Naive thymus-derived CD4-positive, alpha-beta T cell (primary cell): ENCODE results near the gene ZNF786. TPM values are rescaled to one million over a fixed set of nuclear protein-coding genes. Genes with fewer than 3 reads are reported as not detected.
"Not testable (repeated sequence)": the region's sequence is repeated elsewhere in the genome, so short reads cannot be mapped to it uniquely, and the experiment has no call there.

ENCODE experiments used
- ATAC-seq: fragments of 150-1000 bp; cut with Tn5 transposase; 2 replicates; pipeline ENCODE4 v1.10.0; 2021; ENCODE audit warnings: mild to moderate bottlenecking, moderate library complexity
- CTCF ChIA-PET: fragments of 350-600 bp; sonication (Branson Sonifier 250); formaldehyde crosslinking; loops from one replicate; lab custom pipeline; 2021; ENCODE audit warnings: antibody characterized with exemption; lab: Charles Lee
- POLR2A ChIA-PET: fragments of 350-600 bp; sonication (Branson Sonifier 250); formaldehyde crosslinking; loops from one replicate; lab custom pipeline; 2021; ENCODE audit warnings: antibody characterized with exemption, inconsistent platforms; lab: Charles Lee
- DNase-seq, 9 donors: peaks; one replicate each; pipeline versions ENCODE4 v3.0.0 to v3.0.0-alpha.2; 2020 to 2022; ENCODE audit warnings: mixed read lengths in 1 of 9
- H3K27ac ChIP-seq: one replicate; pipeline ENCODE4 v1.7.0; 2013; ENCODE audit warnings: mild to moderate bottlenecking, low read depth, low read length, moderate library complexity
- H3K27me3 ChIP-seq, 2 donors: one replicate each; pipeline ENCODE4 v1.7.0; 2013; ENCODE audit warnings: low read length in 2 of 2, mild to moderate bottlenecking in 2 of 2, moderate library complexity in 2 of 2; ENCODE audit not compliant: control insufficient read depth in 2 of 2, insufficient read depth in 2 of 2
- H3K36me3 ChIP-seq, 3 experiments: 1 replicate in 2 of 3; 2 replicates in 1 of 3; pipeline ENCODE4 v1.7.0; 2013; ENCODE audit warnings: low read length in 3 of 3, mild to moderate bottlenecking in 3 of 3, moderate library complexity in 1 of 3; ENCODE audit not compliant: insufficient read depth in 3 of 3, control insufficient read depth in 2 of 3
- H3K4me1 ChIP-seq, 2 donors: one replicate each; pipeline ENCODE4 v1.7.0; 2013; ENCODE audit warnings: low read length in 2 of 2, mild to moderate bottlenecking in 2 of 2, moderate library complexity in 1 of 2; ENCODE audit not compliant: control insufficient read depth in 2 of 2, insufficient read depth in 2 of 2
- H3K4me3 ChIP-seq: 2 replicates; pipeline ENCODE4 v1.7.0; 2013; ENCODE audit warnings: mild to moderate bottlenecking, low read length
- H3K9me3 ChIP-seq, 3 experiments: 1 replicate in 2 of 3; 2 replicates in 1 of 3; pipeline ENCODE4 v1.7.0; 2013; ENCODE audit warnings: low read length in 3 of 3; ENCODE audit not compliant: control insufficient read depth in 2 of 3
- H3K27ac Mint-ChIP-seq, 9 donors: one replicate each; pipeline ENCODE4 v1.8.0; 2020 to 2022; ENCODE audit warnings: mixed read lengths in 9 of 9, mild to moderate bottlenecking in 8 of 9, moderate library complexity in 5 of 9, inconsistent platforms in 2 of 9
- H3K27me3 Mint-ChIP-seq, 5 donors: one replicate each; pipeline ENCODE4 v1.8.0; 2021 to 2022; ENCODE audit warnings: mixed read lengths in 5 of 5, mild to moderate bottlenecking in 1 of 5
- H3K36me3 Mint-ChIP-seq, 5 donors: one replicate each; pipeline ENCODE4 v1.8.0; 2020 to 2022; ENCODE audit warnings: mixed read lengths in 5 of 5, mild to moderate bottlenecking in 3 of 5, inconsistent platforms in 1 of 5
- H3K4me1 Mint-ChIP-seq, 7 donors: one replicate each; pipeline ENCODE4 v1.8.0; 2020 to 2022; ENCODE audit warnings: mixed read lengths in 7 of 7, mild to moderate bottlenecking in 3 of 7, inconsistent platforms in 1 of 7
- H3K4me3 Mint-ChIP-seq, 10 donors: one replicate each; pipeline ENCODE4 v1.8.0; 2020 to 2022; ENCODE audit warnings: mild to moderate bottlenecking in 10 of 10, mixed read lengths in 10 of 10, moderate library complexity in 6 of 10, inconsistent platforms in 2 of 10
- H3K9me3 Mint-ChIP-seq, 11 donors: one replicate each; pipeline ENCODE4 v1.8.0; 2020 to 2022; ENCODE audit warnings: mixed read lengths in 11 of 11, mild to moderate bottlenecking in 4 of 11, inconsistent platforms in 1 of 11, moderate library complexity in 1 of 11
- intact Hi-C, 2 donors: fragments of 100-400 bp; cut with micrococcal nuclease; formaldehyde crosslinking; loops; one replicate each; pipeline ENCODE4 v1.15.1; 2023
- polyA plus RNA-seq, 2 donors: library from polyadenylated mRNA; unstranded; fragments of 300-500 nt; fragmentation: Illumina TruSeq; gene quantifications; one replicate each; pipeline ENCODE4 v1.2.3, GENCODE V29; 2021
- total RNA-seq, 6 experiments: library from RNA in 5 of 6; stranded (reverse) in 5 of 6; gene quantifications; 1 replicate in 5 of 6; 2 replicates in 1 of 6; pipeline ENCODE4 v1.2.3 and lab custom pipeline; 2021 to 2026

The ZNF786 gene
- total and polyA plus RNA-seq, 7 experiments from 2014 or later: 5.4 to 27.6 (median 10.0) TPM

GRCh38 chr7:149053384-149053783, 37.1 kb downstream of the ZNF786 start:
- Histone ChIP-seq H3K27me3 (no peaks in the 10 kb centered on the region), H3K4me1 (no peaks in the 10 kb centered on the region), H3K9me3 (no peaks in the 10 kb centered on the region), H3K36me3 (no peaks in the 10 kb centered on the region), H3K4me3 (no peak overlapping the region), H3K27ac (no peak overlapping the region)
- ATAC-seq (no peak), DNase-seq (no peak)
- peaks cover 0 to 3% (median 0%) of the 10 kb centered on the region in 5 donors for H3K36me3 Mint-ChIP-seq
- H3K27ac Mint-ChIP-seq: no peak overlapping the region
- H3K4me3 Mint-ChIP-seq: no peak overlapping the region
- intact Hi-C loops: no loop called here
- peaks cover 0 to 6% (median 0%) of the 10 kb centered on the region in 5 donors for H3K27me3 Mint-ChIP-seq
- ChIA-PET POLR2A (no interaction called here), CTCF (interaction anchor here (0.5 to 0.7 kb wide), 2 partner anchors 13 to 748 kb away, joined by 3 read pairs; no protein-coding TSS in a partner anchor)
- H3K9me3 Mint-ChIP-seq: no peaks in the 10 kb centered on the region
- H3K4me1 Mint-ChIP-seq: peaks cover 0 to 2% (median 0%) of the 10 kb centered on the region in 7 donors

- intact Hi-C loops: no loop called here
- peaks cover 0 to 6% (median 0%) of the 10 kb centered on the region in 5 donors for H3K27me3 Mint-ChIP-seq
- H3K4me1 Mint-ChIP-seq: peaks cover 0 to 2% (median 0%) of the 10 kb centered on the region in 7 donors
- ChIA-PET POLR2A (no interaction called here), CTCF (no interaction called here)
- no peaks in the 10 kb centered on the region for H3K9me3 Mint-ChIP-seq
- peaks cover 0 to 3% (median 0%) of the 10 kb centered on the region in 5 donors for H3K36me3 Mint-ChIP-seq
- ATAC-seq: no peak
- H3K4me3 Mint-ChIP-seq: no peak overlapping the region
- Histone ChIP-seq H3K36me3 (no peaks in the 10 kb centered on the region), H3K4me1 (no peaks in the 10 kb centered on the region), H3K9me3 (no peaks in the 10 kb centered on the region), H3K27me3 (no peaks in the 10 kb centered on the region), H3K27ac (no peak overlapping the region), H3K4me3 (no peak overlapping the region)
- H3K27ac Mint-ChIP-seq: no peak overlapping the region
- DNase-seq: no peak
Measured at GRCh38 chr7:149050941-149051340, 39.6 kb downstream of the ZNF786 start.

- Histone ChIP-seq H3K4me1 (no peaks in the 10 kb centered on the region), H3K9me3 (no peaks in the 10 kb centered on the region), H3K4me3 (no peak overlapping the region), H3K27ac (no peak overlapping the region), H3K36me3 (no peaks in the 10 kb centered on the region), H3K27me3 (no peaks in the 10 kb centered on the region)
- ATAC-seq: no peak
- intact Hi-C loops: no loop called here
- ChIA-PET CTCF (no interaction called here), POLR2A (no interaction called here)
- Mint-ChIP-seq H3K36me3 (peaks cover 0 to 3% (median 0%) of the 10 kb centered on the region in 5 donors), H3K27me3 (peaks cover 0 to 6% (median 0%) of the 10 kb centered on the region in 5 donors), H3K27ac (no peak overlapping the region), H3K9me3 (no peaks in the 10 kb centered on the region), H3K4me1 (peaks cover 0 to 2% (median 0%) of the 10 kb centered on the region in 7 donors), H3K4me3 (no peak overlapping the region)
- DNase-seq: no peak
Measured at GRCh38 chr7:149048805-149049204, 41.7 kb downstream of the ZNF786 start.

- ATAC-seq: no peak
- peaks cover 0 to 2% (median 0%) of the 10 kb centered on the region in 7 donors for H3K4me1 Mint-ChIP-seq
- H3K9me3 ChIP-seq: no peaks in the 10 kb centered on the region
- no peaks in the 10 kb centered on the region for H3K36me3 ChIP-seq
- H3K36me3 Mint-ChIP-seq: peaks cover 0 to 3% (median 0%) of the 10 kb centered on the region in 5 donors
- no peaks in the 10 kb centered on the region for H3K4me1 ChIP-seq
- intact Hi-C loops: no loop called here
- no peaks in the 10 kb centered on the region for H3K27me3 ChIP-seq
- H3K27me3 Mint-ChIP-seq: peaks cover 0 to 6% (median 0%) of the 10 kb centered on the region in 5 donors
- no peak overlapping the region for H3K27ac Mint-ChIP-seq
- no peak for DNase-seq
- H3K27ac ChIP-seq: no peak overlapping the region
- ChIA-PET POLR2A (interaction anchor here (0.6 to 1.2 kb wide), 3 partner anchors 18 to 422 kb away, joined by 3 read pairs; partner anchors contain the start of gene PDIA4), CTCF (interaction anchor here (0.5 to 0.7 kb wide), 2 partner anchors 74 to 190 kb away, joined by 3 to 5 read pairs; no protein-coding TSS in a partner anchor)
- H3K9me3 Mint-ChIP-seq: no peaks in the 10 kb centered on the region
- H3K4me3 Mint-ChIP-seq: no peak overlapping the region
- no peak overlapping the region for H3K4me3 ChIP-seq
Measured at GRCh38 chr7:149046416-149046815, 44.1 kb downstream of the ZNF786 start.

GRCh38 chr7:149043936-149044335, 46.6 kb downstream of the ZNF786 start:
- ChIA-PET CTCF (no interaction called here), POLR2A (no interaction called here)

GRCh38 chr7:149041350-149041749, 49.2 kb downstream of the ZNF786 start:
- ATAC-seq (no peak), DNase-seq (no peak)
- H3K27me3 Mint-ChIP-seq: peaks cover 0 to 7% (median 0%) of the 10 kb centered on the region in 5 donors
- intact Hi-C loops: no loop called here
- H3K27me3 ChIP-seq: no peaks in the 10 kb centered on the region
- H3K27ac Mint-ChIP-seq: no peak overlapping the region
- H3K4me3 Mint-ChIP-seq: no peak overlapping the region
- ChIA-PET POLR2A (no interaction called here), CTCF (no interaction called here)
- no peaks in the 10 kb centered on the region for H3K4me1 ChIP-seq
- no peaks in the 10 kb centered on the region for H3K36me3 ChIP-seq
- H3K4me3 ChIP-seq: no peak overlapping the region
- no peak overlapping the region for H3K27ac ChIP-seq
- no peaks in the 10 kb centered on the region for H3K9me3 ChIP-seq
- H3K36me3 Mint-ChIP-seq: peaks cover 0 to 6% (median 0%) of the 10 kb centered on the region in 5 donors
- peaks cover 0 to 3% (median 0%) of the 10 kb centered on the region in 7 donors for H3K4me1 Mint-ChIP-seq
- H3K9me3 Mint-ChIP-seq: peaks cover 0 to 12% (median 4%) of the 10 kb centered on the region in 11 donors

More at GRCh38 chr7:149043936-149044335, 46.6 kb downstream of the ZNF786 start:
- Histone ChIP-seq H3K36me3 (no peaks in the 10 kb centered on the region), H3K4me1 (no peaks in the 10 kb centered on the region), H3K9me3 (no peaks in the 10 kb centered on the region), H3K4me3 (no peak overlapping the region), H3K27ac (no peak overlapping the region), H3K27me3 (no peaks in the 10 kb centered on the region)
- intact Hi-C loops: no loop called here
- no peak overlapping the region for H3K4me3 Mint-ChIP-seq
- peaks cover 0 to 2% (median 0%) of the 10 kb centered on the region in 5 donors for H3K36me3 Mint-ChIP-seq
- ATAC-seq (no peak), DNase-seq (no peak)
- H3K27me3 Mint-ChIP-seq: no peaks in the 10 kb centered on the region
- no peak overlapping the region for H3K27ac Mint-ChIP-seq
- no peaks in the 10 kb centered on the region for H3K9me3 Mint-ChIP-seq
- no peaks in the 10 kb centered on the region for H3K4me1 Mint-ChIP-seq

- DNase-seq, H3K9me3 ChIP-seq, H3K27me3 ChIP-seq, H3K36me3 ChIP-seq, H3K4me1 ChIP-seq, ATAC-seq, H3K27ac ChIP-seq, H3K36me3 Mint-ChIP-seq, intact Hi-C loops, H3K27me3 Mint-ChIP-seq, H3K27ac Mint-ChIP-seq, H3K4me3 ChIP-seq, H3K4me1 Mint-ChIP-seq, H3K4me3 Mint-ChIP-seq, POLR2A ChIA-PET: not testable (repeated sequence)
- CTCF ChIA-PET: interaction anchor here (1.2 kb wide), 1 partner anchor 9 kb away, joined by 4 read pairs; no protein-coding TSS in a partner anchor
- peaks cover 0 to 17% (median 4%) of the 10 kb centered on the region in 11 donors for H3K9me3 Mint-ChIP-seq
Measured at GRCh38 chr7:149038641-149039040, 51.9 kb downstream of the ZNF786 start.
